Mucosa of rectum (tissue), 2 donors: ENCODE results near the gene RHOA.
A peak's percentile ranks its signal among the peaks of the same experiment; 100 is the strongest.

Experiments
- H3K27ac ChIP-seq, 2 donors: one replicate each; pipeline ENCODE4 v1.7.0; 2013; ENCODE audit warnings: inconsistent platforms in 2 of 2, low read depth in 2 of 2, low read length in 2 of 2
- H3K27me3 ChIP-seq, 2 donors: one replicate each; pipeline ENCODE4 v1.7.0; 2013; ENCODE audit warnings: low read length in 2 of 2; ENCODE audit not compliant: control insufficient read depth in 2 of 2, insufficient read depth in 2 of 2
- H3K36me3 ChIP-seq, 2 donors: one replicate each; pipeline ENCODE4 v1.7.0; 2013; ENCODE audit warnings: low read length in 2 of 2; ENCODE audit not compliant: control insufficient read depth in 2 of 2, insufficient read depth in 2 of 2
- H3K4me1 ChIP-seq, 2 donors: one replicate each; pipeline ENCODE4 v1.7.0; 2013; ENCODE audit warnings: low read length in 2 of 2, mild to moderate bottlenecking in 1 of 2; ENCODE audit not compliant: control insufficient read depth in 2 of 2, insufficient read depth in 2 of 2
- H3K4me3 ChIP-seq, 2 donors: one replicate each; pipeline ENCODE4 v1.7.0; 2013; ENCODE audit warnings: low read length in 2 of 2
- H3K9ac ChIP-seq, 2 donors: one replicate each; pipeline ENCODE4 v1.7.0; 2013; ENCODE audit warnings: low read length in 2 of 2, low read depth in 1 of 2, mild to moderate bottlenecking in 1 of 2
- H3K9me3 ChIP-seq, 2 donors: one replicate each; pipeline ENCODE4 v1.7.0; 2013; ENCODE audit warnings: low read length in 2 of 2; ENCODE audit not compliant: control insufficient read depth in 2 of 2
- donor health status: healthy.
- donor health status: Normal muscosa, but diverticular disease.

Gene RHOA

GRCh38 chr3:49427586-49427985, 15.8 kb upstream of the RHOA start:
- Histone ChIP-seq H3K27ac (no peak overlapping the region), H3K27me3 (no peaks in the 10 kb centered on the region)

GRCh38 chr3:49424816-49425215, 13.0 kb upstream of the RHOA start:
- no peaks in the 10 kb centered on the region for H3K27me3 ChIP-seq
- H3K9me3 ChIP-seq = no peaks in the 10 kb centered on the region
- H3K4me1 ChIP-seq = peaks cover 7 to 13% of the 10 kb centered on the region in 2 donors
- no peak overlapping the region for H3K27ac ChIP-seq
- peaks cover 0 to 17% of the 10 kb centered on the region in 2 donors for H3K36me3 ChIP-seq
- H3K4me3 ChIP-seq = no peak overlapping the region
- H3K9ac ChIP-seq = no peak overlapping the region

More at GRCh38 chr3:49427586-49427985, 15.8 kb upstream of the RHOA start:
- peaks cover 4 to 5% of the 10 kb centered on the region in 2 donors for H3K4me1 ChIP-seq
- peaks cover 0 to 12% of the 10 kb centered on the region in 2 donors for H3K36me3 ChIP-seq
- no peaks in the 10 kb centered on the region for H3K9me3 ChIP-seq
- H3K9ac ChIP-seq = no peak overlapping the region
- H3K4me3 ChIP-seq = no peak overlapping the region

- Histone ChIP-seq H3K36me3 (peaks cover 0 to 26% of the 10 kb centered on the region in 2 donors), H3K27ac (peak within 1 kb of the TSS; percentile 18 to 56), H3K9ac (peak within 1 kb of the TSS; percentile 27 to 65), H3K4me1 (peaks cover 7 to 13% of the 10 kb centered on the region in 2 donors), H3K4me3 (peak within 1 kb of the TSS; percentile 65 to 77), H3K9me3 (no peaks in the 10 kb centered on the region), H3K27me3 (no peaks in the 10 kb centered on the region)
These were observed 10.8 kb upstream of the RHOA start, which contains the start of gene AMT for GRCh38 chr3:49422379-49423248. AMT (minus strand) TSS chr3:49422473; CDS start chr3:49422450, 23 bp downstream.

- H3K36me3 ChIP-seq = peaks cover 5 to 32% of the 10 kb centered on the region in 2 donors
- H3K9me3 ChIP-seq = no peaks in the 10 kb centered on the region
These were observed 10.2 kb upstream of the RHOA start for GRCh38 chr3:49421890-49422378.

GRCh38 chr3:49417516-49418120, 5.8 kb upstream of the RHOA start:
- Histone ChIP-seq H3K9ac (no peak overlapping the region), H3K4me3 (no peak overlapping the region), H3K27ac (no peak overlapping the region), H3K27me3 (no peaks in the 10 kb centered on the region), H3K9me3 (no peaks in the 10 kb centered on the region), H3K36me3 (peaks cover 19 to 36% of the 10 kb centered on the region in 2 donors), H3K4me1 (peaks cover 29 to 32% of the 10 kb centered on the region in 2 donors)

More at GRCh38 chr3:49421890-49422378, 10.2 kb upstream of the RHOA start:
- H3K9ac ChIP-seq = peak overlapping the region; percentile 27 to 65
- peak overlapping the region; percentile 65 to 77 for H3K4me3 ChIP-seq
- no peaks in the 10 kb centered on the region for H3K27me3 ChIP-seq
- peaks cover 14% of the 10 kb centered on the region in 2 donors for H3K4me1 ChIP-seq
- peak overlapping the region; percentile 18 to 56 for H3K27ac ChIP-seq

- Histone ChIP-seq H3K27ac (peak overlapping the region in 1 of 2 donors; percentile 69), H3K9me3 (no peaks in the 10 kb centered on the region), H3K27me3 (no peaks in the 10 kb centered on the region), H3K9ac (no peak overlapping the region), H3K36me3 (peaks cover 19 to 36% of the 10 kb centered on the region in 2 donors), H3K4me1 (peaks cover 24 to 30% of the 10 kb centered on the region in 2 donors), H3K4me3 (no peak overlapping the region)
These were observed 5.1 kb upstream of the RHOA start for GRCh38 chr3:49416867-49417266.

GRCh38 chr3:49415931-49416601, 4.3 kb upstream of the RHOA start:
- no peaks in the 10 kb centered on the region for H3K9me3 ChIP-seq
- H3K4me1 ChIP-seq = peaks cover 21 to 30% of the 10 kb centered on the region in 2 donors
- H3K27me3 ChIP-seq = no peaks in the 10 kb centered on the region
- peak overlapping the region in 1 of 2 donors; percentile 5 for H3K9ac ChIP-seq
- no peak overlapping the region for H3K4me3 ChIP-seq
- H3K27ac ChIP-seq = peak overlapping the region; percentile 11 to 69
- peaks cover 19 to 36% of the 10 kb centered on the region in 2 donors for H3K36me3 ChIP-seq

GRCh38 chr3:49414753-49415152, 3.0 kb upstream of the RHOA start:
- Histone ChIP-seq H3K4me1 (peaks cover 26 to 38% of the 10 kb centered on the region in 2 donors), H3K9ac (no peak overlapping the region), H3K27me3 (no peaks in the 10 kb centered on the region), H3K9me3 (no peaks in the 10 kb centered on the region), H3K36me3 (peaks cover 19 to 31% of the 10 kb centered on the region in 2 donors), H3K27ac (no peak overlapping the region), H3K4me3 (no peak overlapping the region)

- H3K27ac ChIP-seq = peak overlapping the region; percentile 96 to 98
These were observed 1.6 kb upstream of the RHOA start for GRCh38 chr3:49413338-49413734.

More at GRCh38 chr3:49413338-49413734, 1.6 kb upstream of the RHOA start:
- H3K4me3 ChIP-seq = peak overlapping the region; percentile 95
- H3K9me3 ChIP-seq = no peaks in the 10 kb centered on the region
- peaks cover 30 to 41% of the 10 kb centered on the region in 2 donors for H3K4me1 ChIP-seq
- H3K9ac ChIP-seq = peak overlapping the region; percentile 97 to 98
- H3K27me3 ChIP-seq = no peaks in the 10 kb centered on the region
- H3K36me3 ChIP-seq = peaks cover 19 to 24% of the 10 kb centered on the region in 2 donors
